HEK293 (cell line): Measurements from ENCODE around the gene FKBP8.

Experiments used
- CTCF ChIA-PET: fragments of 350-600 bp; formaldehyde crosslinking; extraction: SDS; loops from one replicate; lab custom pipeline; 2021; ENCODE audit warnings: antibody characterized with exemption; lab: Yijun Ruan, JAX
- POLR2A ChIA-PET: fragments of 300-600 bp; formaldehyde crosslinking; extraction: SDS; loops from one replicate; lab custom pipeline; 2020; ENCODE audit warnings: antibody characterized with exemption, inconsistent platforms; lab: Yijun Ruan, JAX
- H3K27ac ChIP-seq: fragments of 200-500 bp; sonication (Bioruptor generic); 2 replicates; pipeline ENCODE4 v1.5.1; 2014; ENCODE audit warnings: low read depth, low read length, control low read depth, inconsistent platforms; ENCODE audit errors: extremely low read depth
- H3K36me3 ChIP-seq, 2 experiments: fragments of 200-500 bp in 1 of 2; sonication (Bioruptor generic) in 1 of 2; 1 replicate in 1 of 2; 2 replicates in 1 of 2; pipeline ENCODE4 v1.5.1; 2014 to 2017; ENCODE audit warnings: inconsistent platforms in 2 of 2, low read length in 2 of 2; ENCODE audit not compliant: control insufficient read depth in 2 of 2, insufficient read depth in 1 of 2
- H3K4me1 ChIP-seq: fragments of 200-500 bp; sonication (Bioruptor generic); 2 replicates; pipeline ENCODE4 v1.5.1; 2014; ENCODE audit warnings: mild to moderate bottlenecking, low read length, inconsistent platforms; ENCODE audit not compliant: control insufficient read depth, insufficient read depth
- H3K4me3 ChIP-seq: 2 replicates; pipeline ENCODE4 v1.5.1; 2011; ENCODE audit warnings: low read depth, mild to moderate bottlenecking, control low read depth, low read length, moderate library complexity
- H3K9me3 ChIP-seq: fragments of 200-500 bp; sonication (Bioruptor generic); 2 replicates; pipeline ENCODE4 v1.5.1; 2014; ENCODE audit warnings: low read depth, low read length, inconsistent platforms; ENCODE audit not compliant: control insufficient read depth, insufficient read depth
- RBAK ChIP-seq: fragments of 450-650 bp; formaldehyde crosslinking; IDR thresholded peaks from 2 replicates; pipeline ENCODE4 v1.5.1; 2016; ENCODE audit warnings: missing biosample characterization, missing genetic modification characterization
- YY1 ChIP-seq: fragments of 450-650 bp; formaldehyde crosslinking; IDR thresholded peaks from 2 replicates; pipeline ENCODE4 v1.5.1; 2018; ENCODE audit warnings: missing biosample characterization, missing genetic modification characterization
- ZNF169 ChIP-seq: fragments of 450-650 bp; formaldehyde crosslinking; IDR thresholded peaks from 2 replicates; pipeline ENCODE4 v1.5.1; 2016; ENCODE audit warnings: missing biosample characterization, missing genetic modification characterization
- ZNF223 ChIP-seq: fragments of 450-650 bp; formaldehyde crosslinking; IDR thresholded peaks from 2 replicates; pipeline ENCODE4 v1.5.1; 2016; ENCODE audit warnings: missing biosample characterization, missing genetic modification characterization
- ZNF510 ChIP-seq: fragments of 450-650 bp; formaldehyde crosslinking; IDR thresholded peaks from 2 replicates; pipeline ENCODE4 v1.5.1; 2018; ENCODE audit warnings: mild to moderate bottlenecking, missing genetic modification characterization, missing biosample characterization; ENCODE audit not compliant: insufficient replicate concordance
- ZNF560 ChIP-seq: fragments of 450-650 bp; formaldehyde crosslinking; IDR thresholded peaks from 2 replicates; pipeline ENCODE4 v1.5.1; 2017; ENCODE audit warnings: missing biosample characterization, missing genetic modification characterization, borderline replicate concordance
- ZNF776 ChIP-seq: fragments of 450-650 bp; formaldehyde crosslinking; IDR thresholded peaks from 2 replicates; pipeline ENCODE4 v1.5.0; 2017; ENCODE audit warnings: missing biosample characterization, missing genetic modification characterization, borderline replicate concordance
- TF ChIP-seq, protein P1 (sequence below): fragments of 450-650 bp; formaldehyde crosslinking; IDR thresholded peaks from 2 replicates; pipeline ENCODE4 v1.5.1; 2017; ENCODE audit warnings: missing biosample characterization, missing genetic modification characterization
- TF ChIP-seq, protein P2 (sequence below): fragments of 450-650 bp; formaldehyde crosslinking; IDR thresholded peaks from 2 replicates; pipeline ENCODE4 v1.5.1; 2016; ENCODE audit warnings: missing biosample characterization, missing genetic modification characterization, low read depth
- TF ChIP-seq, protein P3 (sequence below): fragments of 450-650 bp; formaldehyde crosslinking; IDR thresholded peaks from 2 replicates; pipeline ENCODE4 v1.5.0; 2017; ENCODE audit warnings: missing biosample characterization, missing genetic modification characterization, borderline replicate concordance
- TF ChIP-seq, protein P4 (sequence below): fragments of 450-650 bp; formaldehyde crosslinking; IDR thresholded peaks from 2 replicates; pipeline ENCODE4 v1.5.1; 2016; ENCODE audit warnings: missing biosample characterization, missing genetic modification characterization
- TF ChIP-seq, protein P5 (sequence below): fragments of 450-650 bp; formaldehyde crosslinking; IDR thresholded peaks from 2 replicates; pipeline ENCODE4 v1.5.1; 2016; ENCODE audit warnings: missing biosample characterization, missing genetic modification characterization, borderline replicate concordance
- TF ChIP-seq, protein P6 (sequence below): fragments of 450-650 bp; formaldehyde crosslinking; IDR thresholded peaks from 2 replicates; pipeline ENCODE4 v1.5.1; 2016; ENCODE audit warnings: missing biosample characterization, missing genetic modification characterization, borderline replicate concordance
- TF ChIP-seq, protein P7 (sequence below): fragments of 450-650 bp; formaldehyde crosslinking; IDR thresholded peaks from 2 replicates; pipeline ENCODE4 v1.5.1; 2016; ENCODE audit warnings: missing biosample characterization, missing genetic modification characterization

Gene FKBP8

DNA sequence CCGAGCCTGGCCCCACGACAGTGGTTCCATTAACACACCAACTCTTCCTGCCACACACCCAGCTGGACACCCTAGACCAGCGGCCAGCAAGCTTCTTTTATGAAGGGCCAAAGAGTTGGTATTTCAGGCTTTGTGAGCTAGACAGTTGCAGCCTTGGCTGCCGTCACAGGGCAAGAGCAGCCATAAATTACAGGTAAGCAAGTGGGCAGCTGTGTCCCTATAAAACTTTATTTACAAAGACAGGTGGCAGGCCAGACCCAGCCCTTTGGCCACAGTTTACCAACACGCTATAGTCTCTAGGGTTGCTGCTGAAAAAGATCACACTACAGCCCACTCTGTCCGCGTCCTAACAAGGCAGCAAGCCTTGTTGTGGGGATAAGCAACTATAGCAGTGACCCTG is 34.8 kb downstream of the FKBP8 start:
- Histone ChIP-seq H3K9me3 (no peaks in the 10 kb centered on the region), H3K36me3 (no peaks in the 10 kb centered on the region)

DNA sequence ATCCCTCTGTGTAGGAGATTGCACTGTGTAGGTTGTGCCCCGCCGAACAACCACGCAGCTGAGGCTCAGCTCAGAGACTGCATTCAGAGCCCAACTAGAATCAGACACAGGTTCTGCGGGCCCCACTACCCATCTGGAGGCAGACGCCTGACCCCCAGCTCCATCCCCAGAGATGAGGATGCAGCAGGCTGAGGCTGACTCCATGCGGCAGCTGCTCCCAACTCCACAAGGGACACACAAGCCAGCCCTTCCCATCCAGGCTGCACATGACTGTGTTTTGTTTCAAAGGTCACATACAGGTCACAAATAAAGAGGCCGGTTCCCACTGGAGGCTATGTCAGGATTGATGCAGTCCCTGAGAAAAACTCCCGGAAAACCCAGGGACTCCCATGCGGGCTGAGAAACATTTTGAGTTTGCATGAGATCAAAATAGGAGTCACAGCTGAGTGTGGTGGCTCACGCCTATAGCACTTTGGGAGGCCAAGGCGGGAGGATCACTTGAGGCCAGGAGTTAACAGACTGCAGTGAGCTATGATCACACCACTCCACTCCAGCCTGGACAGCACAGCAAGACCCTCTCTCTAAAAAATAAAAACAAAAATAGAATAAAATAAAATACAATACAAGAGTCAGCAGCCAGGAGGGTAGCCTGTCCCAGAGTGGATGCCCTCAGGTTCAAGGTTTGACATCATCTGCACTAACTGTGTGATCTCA is 35.5 kb downstream of the FKBP8 start:
- Histone ChIP-seq H3K27ac (no peak overlapping the region), H3K36me3 (no peaks in the 10 kb centered on the region), H3K4me3 (no peak overlapping the region), H3K9me3 (no peaks in the 10 kb centered on the region), H3K4me1 (no peaks in the 10 kb centered on the region; the same call in none of the 2 replicates)
- ChIA-PET POLR2A (interaction anchor here (0.5 kb wide), 1 partner anchor 850 kb away, joined by 5 read pairs; no protein-coding TSS in a partner anchor), CTCF (interaction anchor here (0.6 to 1.8 kb wide), 4 partner anchors 8 to 34 kb away, joined by 3 to 8 read pairs (median 6); no protein-coding TSS in a partner anchor)
- TF ChIP-seq, protein P1, sequence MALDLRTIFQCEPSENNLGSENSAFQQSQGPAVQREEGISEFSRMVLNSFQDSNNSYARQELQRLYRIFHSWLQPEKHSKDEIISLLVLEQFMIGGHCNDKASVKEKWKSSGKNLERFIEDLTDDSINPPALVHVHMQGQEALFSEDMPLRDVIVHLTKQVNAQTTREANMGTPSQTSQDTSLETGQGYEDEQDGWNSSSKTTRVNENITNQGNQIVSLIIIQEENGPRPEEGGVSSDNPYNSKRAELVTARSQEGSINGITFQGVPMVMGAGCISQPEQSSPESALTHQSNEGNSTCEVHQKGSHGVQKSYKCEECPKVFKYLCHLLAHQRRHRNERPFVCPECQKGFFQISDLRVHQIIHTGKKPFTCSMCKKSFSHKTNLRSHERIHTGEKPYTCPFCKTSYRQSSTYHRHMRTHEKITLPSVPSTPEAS (tag by site-specific recombination) = no peak
- TF ChIP-seq, protein P2, sequence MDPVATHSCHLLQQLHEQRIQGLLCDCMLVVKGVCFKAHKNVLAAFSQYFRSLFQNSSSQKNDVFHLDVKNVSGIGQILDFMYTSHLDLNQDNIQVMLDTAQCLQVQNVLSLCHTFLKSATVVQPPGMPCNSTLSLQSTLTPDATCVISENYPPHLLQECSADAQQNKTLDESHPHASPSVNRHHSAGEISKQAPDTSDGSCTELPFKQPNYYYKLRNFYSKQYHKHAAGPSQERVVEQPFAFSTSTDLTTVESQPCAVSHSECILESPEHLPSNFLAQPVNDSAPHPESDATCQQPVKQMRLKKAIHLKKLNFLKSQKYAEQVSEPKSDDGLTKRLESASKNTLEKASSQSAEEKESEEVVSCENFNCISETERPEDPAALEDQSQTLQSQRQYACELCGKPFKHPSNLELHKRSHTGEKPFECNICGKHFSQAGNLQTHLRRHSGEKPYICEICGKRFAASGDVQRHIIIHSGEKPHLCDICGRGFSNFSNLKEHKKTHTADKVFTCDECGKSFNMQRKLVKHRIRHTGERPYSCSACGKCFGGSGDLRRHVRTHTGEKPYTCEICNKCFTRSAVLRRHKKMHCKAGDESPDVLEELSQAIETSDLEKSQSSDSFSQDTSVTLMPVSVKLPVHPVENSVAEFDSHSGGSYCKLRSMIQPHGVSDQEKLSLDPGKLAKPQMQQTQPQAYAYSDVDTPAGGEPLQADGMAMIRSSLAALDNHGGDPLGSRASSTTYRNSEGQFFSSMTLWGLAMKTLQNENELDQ = no peak
- TF ChIP-seq, protein P3, sequence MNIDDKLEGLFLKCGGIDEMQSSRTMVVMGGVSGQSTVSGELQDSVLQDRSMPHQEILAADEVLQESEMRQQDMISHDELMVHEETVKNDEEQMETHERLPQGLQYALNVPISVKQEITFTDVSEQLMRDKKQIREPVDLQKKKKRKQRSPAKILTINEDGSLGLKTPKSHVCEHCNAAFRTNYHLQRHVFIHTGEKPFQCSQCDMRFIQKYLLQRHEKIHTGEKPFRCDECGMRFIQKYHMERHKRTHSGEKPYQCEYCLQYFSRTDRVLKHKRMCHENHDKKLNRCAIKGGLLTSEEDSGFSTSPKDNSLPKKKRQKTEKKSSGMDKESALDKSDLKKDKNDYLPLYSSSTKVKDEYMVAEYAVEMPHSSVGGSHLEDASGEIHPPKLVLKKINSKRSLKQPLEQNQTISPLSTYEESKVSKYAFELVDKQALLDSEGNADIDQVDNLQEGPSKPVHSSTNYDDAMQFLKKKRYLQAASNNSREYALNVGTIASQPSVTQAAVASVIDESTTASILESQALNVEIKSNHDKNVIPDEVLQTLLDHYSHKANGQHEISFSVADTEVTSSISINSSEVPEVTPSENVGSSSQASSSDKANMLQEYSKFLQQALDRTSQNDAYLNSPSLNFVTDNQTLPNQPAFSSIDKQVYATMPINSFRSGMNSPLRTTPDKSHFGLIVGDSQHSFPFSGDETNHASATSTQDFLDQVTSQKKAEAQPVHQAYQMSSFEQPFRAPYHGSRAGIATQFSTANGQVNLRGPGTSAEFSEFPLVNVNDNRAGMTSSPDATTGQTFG (tag by site-specific recombination) = no peak
- no peak for TF ChIP-seq YY1 (tag by site-specific recombination)
- TF ChIP-seq, protein P4, sequence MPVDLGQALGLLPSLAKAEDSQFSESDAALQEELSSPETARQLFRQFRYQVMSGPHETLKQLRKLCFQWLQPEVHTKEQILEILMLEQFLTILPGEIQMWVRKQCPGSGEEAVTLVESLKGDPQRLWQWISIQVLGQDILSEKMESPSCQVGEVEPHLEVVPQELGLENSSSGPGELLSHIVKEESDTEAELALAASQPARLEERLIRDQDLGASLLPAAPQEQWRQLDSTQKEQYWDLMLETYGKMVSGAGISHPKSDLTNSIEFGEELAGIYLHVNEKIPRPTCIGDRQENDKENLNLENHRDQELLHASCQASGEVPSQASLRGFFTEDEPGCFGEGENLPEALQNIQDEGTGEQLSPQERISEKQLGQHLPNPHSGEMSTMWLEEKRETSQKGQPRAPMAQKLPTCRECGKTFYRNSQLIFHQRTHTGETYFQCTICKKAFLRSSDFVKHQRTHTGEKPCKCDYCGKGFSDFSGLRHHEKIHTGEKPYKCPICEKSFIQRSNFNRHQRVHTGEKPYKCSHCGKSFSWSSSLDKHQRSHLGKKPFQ (tag by site-specific recombination) = peak; percentile 58
- TF ChIP-seq, protein P5, sequence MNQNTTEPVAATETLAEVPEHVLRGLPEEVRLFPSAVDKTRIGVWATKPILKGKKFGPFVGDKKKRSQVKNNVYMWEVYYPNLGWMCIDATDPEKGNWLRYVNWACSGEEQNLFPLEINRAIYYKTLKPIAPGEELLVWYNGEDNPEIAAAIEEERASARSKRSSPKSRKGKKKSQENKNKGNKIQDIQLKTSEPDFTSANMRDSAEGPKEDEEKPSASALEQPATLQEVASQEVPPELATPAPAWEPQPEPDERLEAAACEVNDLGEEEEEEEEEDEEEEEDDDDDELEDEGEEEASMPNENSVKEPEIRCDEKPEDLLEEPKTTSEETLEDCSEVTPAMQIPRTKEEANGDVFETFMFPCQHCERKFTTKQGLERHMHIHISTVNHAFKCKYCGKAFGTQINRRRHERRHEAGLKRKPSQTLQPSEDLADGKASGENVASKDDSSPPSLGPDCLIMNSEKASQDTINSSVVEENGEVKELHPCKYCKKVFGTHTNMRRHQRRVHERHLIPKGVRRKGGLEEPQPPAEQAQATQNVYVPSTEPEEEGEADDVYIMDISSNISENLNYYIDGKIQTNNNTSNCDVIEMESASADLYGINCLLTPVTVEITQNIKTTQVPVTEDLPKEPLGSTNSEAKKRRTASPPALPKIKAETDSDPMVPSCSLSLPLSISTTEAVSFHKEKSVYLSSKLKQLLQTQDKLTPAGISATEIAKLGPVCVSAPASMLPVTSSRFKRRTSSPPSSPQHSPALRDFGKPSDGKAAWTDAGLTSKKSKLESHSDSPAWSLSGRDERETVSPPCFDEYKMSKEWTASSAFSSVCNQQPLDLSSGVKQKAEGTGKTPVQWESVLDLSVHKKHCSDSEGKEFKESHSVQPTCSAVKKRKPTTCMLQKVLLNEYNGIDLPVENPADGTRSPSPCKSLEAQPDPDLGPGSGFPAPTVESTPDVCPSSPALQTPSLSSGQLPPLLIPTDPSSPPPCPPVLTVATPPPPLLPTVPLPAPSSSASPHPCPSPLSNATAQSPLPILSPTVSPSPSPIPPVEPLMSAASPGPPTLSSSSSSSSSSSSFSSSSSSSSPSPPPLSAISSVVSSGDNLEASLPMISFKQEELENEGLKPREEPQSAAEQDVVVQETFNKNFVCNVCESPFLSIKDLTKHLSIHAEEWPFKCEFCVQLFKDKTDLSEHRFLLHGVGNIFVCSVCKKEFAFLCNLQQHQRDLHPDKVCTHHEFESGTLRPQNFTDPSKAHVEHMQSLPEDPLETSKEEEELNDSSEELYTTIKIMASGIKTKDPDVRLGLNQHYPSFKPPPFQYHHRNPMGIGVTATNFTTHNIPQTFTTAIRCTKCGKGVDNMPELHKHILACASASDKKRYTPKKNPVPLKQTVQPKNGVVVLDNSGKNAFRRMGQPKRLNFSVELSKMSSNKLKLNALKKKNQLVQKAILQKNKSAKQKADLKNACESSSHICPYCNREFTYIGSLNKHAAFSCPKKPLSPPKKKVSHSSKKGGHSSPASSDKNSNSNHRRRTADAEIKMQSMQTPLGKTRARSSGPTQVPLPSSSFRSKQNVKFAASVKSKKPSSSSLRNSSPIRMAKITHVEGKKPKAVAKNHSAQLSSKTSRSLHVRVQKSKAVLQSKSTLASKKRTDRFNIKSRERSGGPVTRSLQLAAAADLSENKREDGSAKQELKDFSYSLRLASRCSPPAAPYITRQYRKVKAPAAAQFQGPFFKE = no peak
- no peak for TF ChIP-seq ZNF223 (tag by site-specific recombination)

More for the DNA sequence above, 34.8 kb downstream of the FKBP8 start:
- H3K4me3 ChIP-seq = no peak overlapping the region
- H3K4me1 ChIP-seq = no peaks in the 10 kb centered on the region; the same call in none of the 2 replicates
- H3K27ac ChIP-seq = no peak overlapping the region
- TF ChIP-seq, protein P6, sequence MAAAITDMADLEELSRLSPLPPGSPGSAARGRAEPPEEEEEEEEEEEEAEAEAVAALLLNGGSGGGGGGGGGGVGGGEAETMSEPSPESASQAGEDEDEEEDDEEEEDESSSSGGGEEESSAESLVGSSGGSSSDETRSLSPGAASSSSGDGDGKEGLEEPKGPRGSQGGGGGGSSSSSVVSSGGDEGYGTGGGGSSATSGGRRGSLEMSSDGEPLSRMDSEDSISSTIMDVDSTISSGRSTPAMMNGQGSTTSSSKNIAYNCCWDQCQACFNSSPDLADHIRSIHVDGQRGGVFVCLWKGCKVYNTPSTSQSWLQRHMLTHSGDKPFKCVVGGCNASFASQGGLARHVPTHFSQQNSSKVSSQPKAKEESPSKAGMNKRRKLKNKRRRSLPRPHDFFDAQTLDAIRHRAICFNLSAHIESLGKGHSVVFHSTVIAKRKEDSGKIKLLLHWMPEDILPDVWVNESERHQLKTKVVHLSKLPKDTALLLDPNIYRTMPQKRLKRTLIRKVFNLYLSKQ = no peak
- TF ChIP-seq ZNF169 = no peak
- TF ChIP-seq RBAK (tag by site-specific recombination) = no peak
- TF ChIP-seq, protein P7, sequence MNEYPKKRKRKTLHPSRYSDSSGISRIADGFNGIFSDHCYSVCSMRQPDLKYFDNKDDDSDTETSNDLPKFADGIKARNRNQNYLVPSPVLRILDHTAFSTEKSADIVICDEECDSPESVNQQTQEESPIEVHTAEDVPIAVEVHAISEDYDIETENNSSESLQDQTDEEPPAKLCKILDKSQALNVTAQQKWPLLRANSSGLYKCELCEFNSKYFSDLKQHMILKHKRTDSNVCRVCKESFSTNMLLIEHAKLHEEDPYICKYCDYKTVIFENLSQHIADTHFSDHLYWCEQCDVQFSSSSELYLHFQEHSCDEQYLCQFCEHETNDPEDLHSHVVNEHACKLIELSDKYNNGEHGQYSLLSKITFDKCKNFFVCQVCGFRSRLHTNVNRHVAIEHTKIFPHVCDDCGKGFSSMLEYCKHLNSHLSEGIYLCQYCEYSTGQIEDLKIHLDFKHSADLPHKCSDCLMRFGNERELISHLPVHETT (tag by site-specific recombination) = no peak
- no peak for TF ChIP-seq ZNF560
- TF ChIP-seq ZNF776 (tag by site-specific recombination) = no peak
- no peak for TF ChIP-seq ZNF510
- ChIA-PET CTCF (no interaction called here), POLR2A (no interaction called here)
